Astrocyte (in vitro differentiated cells and primary cell): ENCODE results near the gene KRT76. TPM values are rescaled to one million over a fixed set of nuclear protein-coding genes. Genes with fewer than 3 reads are reported as not detected.

Experiments
- DNase-seq: peaks from one replicate; pipeline ENCODE4 v3.0.0-alpha.2; 2010; ENCODE audit warnings: low read depth
- FAIRE-seq: peaks from 2 replicates; lab custom pipeline; 2011; peaks lifted over from hg19 to GRCh38; lab: Jason Lieb, UNC
- H2AFZ ChIP-seq: 2 replicates; pipeline ENCODE4 v1.6.0; 2012; ENCODE audit warnings: low read depth, low read length, inconsistent platforms
- H3K27ac ChIP-seq: 2 replicates; pipeline ENCODE4 v1.5.1; 2011; ENCODE audit warnings: low read depth, low read length, inconsistent platforms
- H3K27me3 ChIP-seq: 2 replicates; pipeline ENCODE4 v1.6.0; 2011; ENCODE audit warnings: low read length, inconsistent platforms; ENCODE audit not compliant: insufficient read depth
- H3K36me3 ChIP-seq: 2 replicates; pipeline ENCODE4 v1.5.1; 2011; ENCODE audit warnings: low read length, inconsistent platforms; ENCODE audit not compliant: insufficient read depth
- H3K4me1 ChIP-seq: 2 replicates; pipeline ENCODE4 v1.5.1; 2011; ENCODE audit warnings: low read length, inconsistent platforms; ENCODE audit not compliant: insufficient read depth
- H3K4me2 ChIP-seq: 2 replicates; pipeline ENCODE4 v1.6.0; 2012; ENCODE audit warnings: low read length, inconsistent platforms
- H3K4me3 ChIP-seq: 2 replicates; pipeline ENCODE4 v1.5.1; 2011; ENCODE audit warnings: low read depth, mild to moderate bottlenecking, low read length, inconsistent platforms; ENCODE audit not compliant: insufficient read depth
- H3K79me2 ChIP-seq: 2 replicates; pipeline ENCODE4 v1.6.0; 2012; ENCODE audit warnings: mild to moderate bottlenecking, low read length, inconsistent platforms; ENCODE audit not compliant: insufficient read depth
- H3K9ac ChIP-seq: 2 replicates; pipeline ENCODE4 v1.6.0; 2012; ENCODE audit warnings: mild to moderate bottlenecking, low read length, inconsistent platforms
- H3K9me3 ChIP-seq: 2 replicates; pipeline ENCODE4 v1.5.1; 2012; ENCODE audit warnings: low read depth, mild to moderate bottlenecking, low read length, inconsistent platforms; ENCODE audit not compliant: insufficient read depth
- H4K20me1 ChIP-seq: 2 replicates; pipeline ENCODE4 v1.6.0; 2012; ENCODE audit warnings: low read length, inconsistent platforms; ENCODE audit not compliant: insufficient read depth
- H3K27ac Mint-ChIP-seq: one replicate; pipeline ENCODE4 v1.8.0; 2021; ENCODE audit warnings: mild to moderate bottlenecking, mixed read lengths; ENCODE audit not compliant: unreplicated experiment
- H3K27me3 Mint-ChIP-seq: one replicate; pipeline ENCODE4 v1.8.0; 2021; ENCODE audit warnings: low read depth, mixed read lengths; ENCODE audit not compliant: unreplicated experiment
- H3K36me3 Mint-ChIP-seq: one replicate; pipeline ENCODE4 v1.8.0; 2021; ENCODE audit warnings: low read depth, mixed read lengths; ENCODE audit not compliant: unreplicated experiment
- H3K4me1 Mint-ChIP-seq: one replicate; pipeline ENCODE4 v1.8.0; 2021; ENCODE audit warnings: low read depth, mixed read lengths; ENCODE audit not compliant: unreplicated experiment
- H3K4me3 Mint-ChIP-seq: one replicate; pipeline ENCODE4 v1.8.0; 2021; ENCODE audit warnings: mild to moderate bottlenecking, moderate library complexity, mixed read lengths; ENCODE audit not compliant: unreplicated experiment
- H3K9me3 Mint-ChIP-seq: one replicate; pipeline ENCODE4 v1.8.0; 2021; ENCODE audit warnings: mild to moderate bottlenecking, mixed read lengths; ENCODE audit not compliant: unreplicated experiment
- EZH2 ChIP-seq: IDR thresholded peaks from 2 replicates; pipeline ENCODE4 v1.6.1; 2012; ENCODE audit warnings: mild to moderate bottlenecking, low read length, inconsistent platforms; ENCODE audit not compliant: insufficient read depth
- total RNA-seq: library from RNA; stranded (reverse); gene quantifications from 2 replicates; pipeline ENCODE4 v1.2.1, GENCODE V29; 2021
- TF ChIP-seq, protein P1 (sequence below): IDR thresholded peaks from 2 replicates; pipeline ENCODE4 v1.5.1; 2011; ENCODE audit warnings: low read depth, mild to moderate bottlenecking, inconsistent platforms, low read length, moderate library complexity; ENCODE audit not compliant: insufficient read depth

Gene KRT76
- total RNA-seq, 1 donor from 2014 or later, result not detected

DNA sequence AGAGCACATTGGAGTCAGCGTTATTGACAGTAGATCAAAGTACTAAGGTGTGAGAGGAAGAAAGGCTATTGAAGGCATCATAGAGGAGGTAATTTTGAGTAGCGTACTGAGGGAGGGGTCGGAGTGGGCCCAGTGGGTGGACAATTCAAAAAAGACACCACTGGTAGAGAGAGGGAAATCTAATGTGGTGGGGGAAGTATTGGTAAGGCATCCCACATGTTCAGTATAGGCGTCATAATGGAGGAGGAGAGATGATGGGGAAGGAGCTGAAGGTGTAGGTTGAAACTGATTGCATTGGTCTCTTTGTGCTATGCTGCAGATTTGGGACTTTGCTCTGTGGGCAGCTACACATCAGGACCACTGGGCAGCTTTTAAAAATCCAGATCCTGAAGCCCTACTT is 50.1 kb downstream of the KRT76 start:
- Histone ChIP-seq H2AFZ (no peak overlapping the region), H3K79me2 (no peaks in the 10 kb centered on the region), H3K27me3 (peaks cover 27% of the 10 kb centered on the region), H3K27ac (no peak overlapping the region), H3K4me3 (no peak overlapping the region), H3K4me1 (no peaks in the 10 kb centered on the region), H4K20me1 (no peaks in the 10 kb centered on the region), H3K4me2 (no peak overlapping the region), H3K9ac (no peak overlapping the region), H3K36me3 (no peaks in the 10 kb centered on the region), H3K9me3 (no peaks in the 10 kb centered on the region)
- H3K9me3 Mint-ChIP-seq, result peaks cover 22% of the 10 kb centered on the region
- H3K4me3 Mint-ChIP-seq, result no peak overlapping the region
- FAIRE-seq (no peak), DNase-seq (no peak)
- no peak overlapping the region for H3K27ac Mint-ChIP-seq
- TF ChIP-seq, protein P1, sequence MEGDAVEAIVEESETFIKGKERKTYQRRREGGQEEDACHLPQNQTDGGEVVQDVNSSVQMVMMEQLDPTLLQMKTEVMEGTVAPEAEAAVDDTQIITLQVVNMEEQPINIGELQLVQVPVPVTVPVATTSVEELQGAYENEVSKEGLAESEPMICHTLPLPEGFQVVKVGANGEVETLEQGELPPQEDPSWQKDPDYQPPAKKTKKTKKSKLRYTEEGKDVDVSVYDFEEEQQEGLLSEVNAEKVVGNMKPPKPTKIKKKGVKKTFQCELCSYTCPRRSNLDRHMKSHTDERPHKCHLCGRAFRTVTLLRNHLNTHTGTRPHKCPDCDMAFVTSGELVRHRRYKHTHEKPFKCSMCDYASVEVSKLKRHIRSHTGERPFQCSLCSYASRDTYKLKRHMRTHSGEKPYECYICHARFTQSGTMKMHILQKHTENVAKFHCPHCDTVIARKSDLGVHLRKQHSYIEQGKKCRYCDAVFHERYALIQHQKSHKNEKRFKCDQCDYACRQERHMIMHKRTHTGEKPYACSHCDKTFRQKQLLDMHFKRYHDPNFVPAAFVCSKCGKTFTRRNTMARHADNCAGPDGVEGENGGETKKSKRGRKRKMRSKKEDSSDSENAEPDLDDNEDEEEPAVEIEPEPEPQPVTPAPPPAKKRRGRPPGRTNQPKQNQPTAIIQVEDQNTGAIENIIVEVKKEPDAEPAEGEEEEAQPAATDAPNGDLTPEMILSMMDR, result no peak
- no peak for TF ChIP-seq EZH2
- H3K27me3 Mint-ChIP-seq, result peaks cover 76% of the 10 kb centered on the region
- no peaks in the 10 kb centered on the region for H3K4me1 Mint-ChIP-seq
- H3K36me3 Mint-ChIP-seq, result peaks cover 7% of the 10 kb centered on the region

DNA sequence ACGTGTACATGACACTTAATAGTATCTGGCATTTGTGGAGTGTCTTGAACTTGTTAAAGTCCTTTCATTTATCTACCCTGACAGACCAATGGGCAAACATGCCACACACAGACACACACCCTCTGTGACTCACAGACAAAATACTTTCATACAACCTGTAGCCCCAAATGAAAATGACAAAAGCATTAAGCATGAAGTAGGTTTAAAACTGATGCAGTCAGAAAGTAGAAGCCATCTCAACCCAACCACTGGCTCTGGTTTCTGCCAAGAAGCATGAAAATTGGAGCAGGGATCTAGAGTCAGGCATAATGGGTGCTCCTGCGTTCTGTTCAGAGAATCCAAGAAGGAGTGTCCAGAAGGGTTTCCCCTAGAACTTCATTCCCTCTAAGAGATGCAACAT is 50.7 kb downstream of the KRT76 start:
- Histone ChIP-seq H3K79me2 (no peaks in the 10 kb centered on the region), H3K9ac (no peak overlapping the region), H3K4me1 (no peaks in the 10 kb centered on the region), H3K27me3 (peaks cover 27% of the 10 kb centered on the region), H3K4me2 (no peak overlapping the region), H3K36me3 (no peaks in the 10 kb centered on the region), H3K27ac (no peak overlapping the region), H3K4me3 (no peak overlapping the region), H2AFZ (no peak overlapping the region), H4K20me1 (no peaks in the 10 kb centered on the region), H3K9me3 (no peaks in the 10 kb centered on the region)
- FAIRE-seq (no peak), DNase-seq (no peak)
- H3K36me3 Mint-ChIP-seq, result peaks cover 7% of the 10 kb centered on the region
- H3K9me3 Mint-ChIP-seq, result peaks cover 20% of the 10 kb centered on the region
- no peak overlapping the region for H3K4me3 Mint-ChIP-seq
- peaks cover 75% of the 10 kb centered on the region for H3K27me3 Mint-ChIP-seq
- TF ChIP-seq EZH2, result no peak
- TF ChIP-seq, protein P1, result no peak
- no peaks in the 10 kb centered on the region for H3K4me1 Mint-ChIP-seq
- H3K27ac Mint-ChIP-seq, result no peak overlapping the region

DNA sequence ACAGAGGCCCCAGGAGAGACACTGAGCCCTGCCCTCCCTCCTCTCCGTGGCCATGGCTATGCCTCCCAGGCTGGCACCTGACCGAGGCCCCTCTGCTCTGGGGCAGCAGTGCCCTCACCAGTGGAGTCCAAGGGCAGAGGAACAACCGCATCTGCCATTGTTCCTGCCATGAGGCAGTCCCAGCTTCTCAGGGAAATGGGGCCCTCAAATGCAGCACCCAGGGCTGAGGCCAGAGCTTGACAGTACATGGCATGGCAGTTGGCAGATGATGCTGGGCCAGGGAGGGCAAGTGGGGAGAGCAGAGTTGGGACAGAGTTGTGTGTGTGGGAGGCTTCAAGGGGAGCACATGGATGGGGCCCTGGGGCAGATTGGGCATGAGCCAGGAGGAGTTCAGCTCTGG is 52.8 kb downstream of the KRT76 start:
- Mint-ChIP-seq H3K27ac (no peak overlapping the region), H3K9me3 (peaks cover 10% of the 10 kb centered on the region), H3K4me3 (no peak overlapping the region), H3K27me3 (peaks cover 70% of the 10 kb centered on the region), H3K36me3 (peaks cover 3% of the 10 kb centered on the region), H3K4me1 (no peaks in the 10 kb centered on the region)
- no peaks in the 10 kb centered on the region for H3K4me1 ChIP-seq
- peaks cover 18% of the 10 kb centered on the region for H3K27me3 ChIP-seq
- no peak overlapping the region for H3K4me3 ChIP-seq
- no peaks in the 10 kb centered on the region for H3K9me3 ChIP-seq
- H3K36me3 ChIP-seq, result no peaks in the 10 kb centered on the region
- no peaks in the 10 kb centered on the region for H4K20me1 ChIP-seq
- no peak overlapping the region for H3K27ac ChIP-seq
- no peak overlapping the region for H3K9ac ChIP-seq
- no peak overlapping the region for H2AFZ ChIP-seq
- DNase-seq, result no peak
- no peak for FAIRE-seq
- no peaks in the 10 kb centered on the region for H3K79me2 ChIP-seq
- TF ChIP-seq, protein P1, result no peak
- no peak for TF ChIP-seq EZH2
- no peak overlapping the region for H3K4me2 ChIP-seq
